Nephron progenitor cell (in vitro differentiated cells): ENCODE results near the gene ISG20L2.

ENCODE experiments used
- DNase-seq: peaks from one replicate; pipeline ENCODE4 v3.0.0; 2021
- H3K27ac Mint-ChIP-seq: 2 replicates; pipeline ENCODE4 v1.8.0; 2021; ENCODE audit warnings: mild to moderate bottlenecking, moderate library complexity, mixed read lengths
- H3K27me3 Mint-ChIP-seq: 2 replicates; pipeline ENCODE4 v1.8.0; 2021; ENCODE audit warnings: mild to moderate bottlenecking, low read depth, mixed read lengths; ENCODE audit not compliant: poor library complexity
- H3K36me3 Mint-ChIP-seq: 2 replicates; pipeline ENCODE4 v1.8.0; 2021; ENCODE audit warnings: low read depth, mixed read lengths
- H3K4me1 Mint-ChIP-seq: 2 replicates; pipeline ENCODE4 v1.8.0; 2021; ENCODE audit warnings: mixed read lengths
- H3K4me3 Mint-ChIP-seq: 2 replicates; pipeline ENCODE4 v1.8.0; 2021; ENCODE audit warnings: mild to moderate bottlenecking, moderate library complexity, mixed read lengths
- H3K9me3 Mint-ChIP-seq: 2 replicates; pipeline ENCODE4 v1.8.0; 2021; ENCODE audit warnings: mild to moderate bottlenecking, moderate library complexity, mixed read lengths
- CTCF ChIP-seq: fragments of 200-600 bp; sonication (generic); IDR thresholded peaks from 2 replicates; pipeline ENCODE4 v1.5.0; 2021; ENCODE audit warnings: antibody characterized with exemption

The ISG20L2 gene

GRCh38 chr1:156708218-156708661 is 20.3 kb downstream of the ISG20L2 start:
- peaks cover 3% of the 10 kb centered on the region for H3K27me3 Mint-ChIP-seq
- peaks cover 82% of the 10 kb centered on the region for H3K4me1 Mint-ChIP-seq
- no peaks in the 10 kb centered on the region for H3K9me3 Mint-ChIP-seq
- H3K27ac Mint-ChIP-seq, result peak overlapping the region; percentile 97
- no peak for TF ChIP-seq CTCF
- H3K4me3 Mint-ChIP-seq, result peak overlapping the region; percentile 69
- peaks cover 10% of the 10 kb centered on the region for H3K36me3 Mint-ChIP-seq
- DNase-seq, result no peak

- Mint-ChIP-seq H3K4me1 (peaks cover 82% of the 10 kb centered on the region), H3K27me3 (peaks cover 3% of the 10 kb centered on the region), H3K4me3 (peak overlapping the region; percentile 95), H3K27ac (peak overlapping the region; percentile 99), H3K36me3 (peaks cover 14% of the 10 kb centered on the region), H3K9me3 (no peaks in the 10 kb centered on the region)
- no peak for TF ChIP-seq CTCF
- no peak for DNase-seq
Measured at GRCh38 chr1:156707417-156708217, 20.9 kb downstream of the ISG20L2 start.

- peak; percentile 82 for DNase-seq
- TF ChIP-seq CTCF, result no peak
- peak overlapping the region; percentile 99 for H3K27ac Mint-ChIP-seq
- H3K36me3 Mint-ChIP-seq, result peaks cover 14% of the 10 kb centered on the region
- peaks cover 82% of the 10 kb centered on the region for H3K4me1 Mint-ChIP-seq
- peak overlapping the region; percentile 95 for H3K4me3 Mint-ChIP-seq
- peaks cover 3% of the 10 kb centered on the region for H3K27me3 Mint-ChIP-seq
- no peaks in the 10 kb centered on the region for H3K9me3 Mint-ChIP-seq
Measured at GRCh38 chr1:156706657-156707416, 21.7 kb downstream of the ISG20L2 start.

- H3K4me1 Mint-ChIP-seq, result peaks cover 82% of the 10 kb centered on the region
- peak overlapping the region; percentile 99 for H3K27ac Mint-ChIP-seq
- TF ChIP-seq CTCF, result peak; percentile 90
- H3K9me3 Mint-ChIP-seq, result no peaks in the 10 kb centered on the region
- peak overlapping the region; percentile 95 for H3K4me3 Mint-ChIP-seq
- DNase-seq, result peak; percentile 97
- H3K36me3 Mint-ChIP-seq, result peaks cover 21% of the 10 kb centered on the region
- peaks cover 3% of the 10 kb centered on the region for H3K27me3 Mint-ChIP-seq
Measured at GRCh38 chr1:156705918-156706656, 22.5 kb downstream of the ISG20L2 start.

GRCh38 chr1:156705321-156705917 is 23.1 kb downstream of the ISG20L2 start, which contains the start of gene CRABP2:
Gene CRABP2 (minus strand): TSS chr1:156705583. CDS start chr1:156705446, 137 bp downstream.
- Mint-ChIP-seq H3K27me3 (peaks cover 3% of the 10 kb centered on the region), H3K36me3 (peaks cover 26% of the 10 kb centered on the region), H3K4me3 (peak within 1 kb of the TSS; percentile 95), H3K9me3 (no peaks in the 10 kb centered on the region), H3K4me1 (peaks cover 82% of the 10 kb centered on the region), H3K27ac (peak within 1 kb of the TSS; percentile 99)
- TF ChIP-seq CTCF, result no peak
- peak; percentile 73 for DNase-seq
